Sigmoid colon (tissue), 3 donors: ENCODE results near the gene GPR15.

Experiments
- CTCF ChIP-seq, 4 experiments: fragments of 450-650 bp in 3 of 4; fragments of 200-600 bp in 1 of 4; IDR thresholded peaks; one replicate each; pipeline ENCODE4 v1.5.1; 2016 to 2019; ENCODE audit warnings: antibody characterized with exemption in 4 of 4, mild to moderate bottlenecking in 3 of 4, moderate library complexity in 2 of 4
- POLR2A ChIP-seq, 2 donors: fragments of 450-650 bp; IDR thresholded peaks; one replicate each; pipeline ENCODE4 v1.6.1; 2016; ENCODE audit warnings: antibody characterized with exemption in 2 of 2, mild to moderate bottlenecking in 2 of 2, moderate library complexity in 2 of 2

GRCh38 chr3:98573181-98573728, 41.5 kb downstream of the GPR15 start:
- no peak for TF ChIP-seq CTCF (IDR thresholded peaks at IDR 0.05)
- no peak for TF ChIP-seq POLR2A (IDR thresholded peaks at IDR 0.05)
